ENCODE results near the gene ARHGDIB.
A peak's percentile ranks its signal among the peaks of the same experiment; 100 is the strongest.

The ARHGDIB gene

GRCh38 chr12:15004421-15004820, 43.0 kb upstream of the ARHGDIB start:
- Histone ChIP-seq H2AFZ (ENCODE audit: low read depth, low read length) (no peak overlapping the region), H2BK5ac (ENCODE audit: low read depth, low read length, poor library complexity, severe bottlenecking) (no peak overlapping the region), H3K4ac (ENCODE audit: low read depth in 1 of 2, low read length in 2 of 2) (no peak overlapping the region), H3K9ac (ENCODE audit: low read length) (no peak overlapping the region), H2AK5ac (ENCODE audit: low read length, severe bottlenecking) (no peak overlapping the region), H3K27me3 (ENCODE audit: control insufficient read depth in 1 of 2, insufficient read depth in 1 of 2, low read length in 2 of 2) (peaks cover 0 to 10% of the 10 kb centered on the region in 2 experiments), H3K4me1 (ENCODE audit: control insufficient read depth, insufficient read depth, low read depth, low read length) (peaks cover 4% of the 10 kb centered on the region), H3K23ac (ENCODE audit: low read length in 2 of 2) (no peak overlapping the region), H3K14ac (ENCODE audit: low read length in 2 of 2) (no peak overlapping the region), H3K18ac (ENCODE audit: low read depth in 1 of 2, low read length in 2 of 2) (no peak overlapping the region), H2BK15ac (ENCODE audit: low read depth, poor library complexity, severe bottlenecking) (no peak overlapping the region), H3K79me1 (replicated peaks; ENCODE audit: low read length, poor library complexity, severe bottlenecking) (no peaks in the 10 kb centered on the region), H3K36me3 (ENCODE audit: control insufficient read depth in 1 of 2, insufficient read depth in 2 of 2, low read depth in 1 of 2, low read length in 2 of 2) (no peaks in the 10 kb centered on the region), H4K91ac (ENCODE audit: low read length) (no peak overlapping the region), H3K4me2 (ENCODE audit: low read length, poor library complexity, severe bottlenecking) (no peak overlapping the region), H2BK120ac (ENCODE audit: low read depth, low read length) (no peak overlapping the region), H2BK12ac (ENCODE audit: low read length in 2 of 2) (peak overlapping the region in 1 of 2 experiments; percentile 42), H3K9me3 (ENCODE audit: control insufficient read depth, low read length) (no peaks in the 10 kb centered on the region), H4K8ac (ENCODE audit: low read length) (no peak overlapping the region), H3K27ac (ENCODE audit: low read length, poor library complexity, severe bottlenecking) (no peak overlapping the region), H3K4me3 (ENCODE audit: insufficient read depth in 1 of 2, low read depth in 1 of 2, low read length in 2 of 2) (no peak overlapping the region)
- no peak for DNase-seq
- WGBS: 34% methylated on average over 2 of the region's 2 CpGs

- no peak overlapping the region for H2AFZ ChIP-seq (ENCODE audit: low read depth, low read length)
- no peak overlapping the region for H2AK5ac ChIP-seq (ENCODE audit: low read length, severe bottlenecking)
- H3K27me3 ChIP-seq (ENCODE audit: control insufficient read depth in 1 of 2, insufficient read depth in 1 of 2, low read length in 2 of 2): peaks cover 0 to 3% of the 10 kb centered on the region in 2 experiments
- H2BK5ac ChIP-seq (ENCODE audit: low read depth, low read length, poor library complexity, severe bottlenecking): no peak overlapping the region
- no peaks in the 10 kb centered on the region for H3K9me3 ChIP-seq (ENCODE audit: control insufficient read depth, low read length)
- peak overlapping the region in 1 of 2 experiments; percentile 14 for H3K23ac ChIP-seq (ENCODE audit: low read length in 2 of 2)
- H3K18ac ChIP-seq (ENCODE audit: low read depth in 1 of 2, low read length in 2 of 2): peak overlapping the region; percentile 77 to 80
- peak overlapping the region; percentile 95 for H4K8ac ChIP-seq (ENCODE audit: low read length)
- H3K9ac ChIP-seq (ENCODE audit: low read length): peak overlapping the region; percentile 35
- H3K4me2 ChIP-seq (ENCODE audit: low read length, poor library complexity, severe bottlenecking): no peak overlapping the region
- peak overlapping the region in 1 of 2 experiments; percentile 6 for H3K4ac ChIP-seq (ENCODE audit: low read depth in 1 of 2, low read length in 2 of 2)
- peak overlapping the region; percentile 40 for H3K27ac ChIP-seq (ENCODE audit: low read length, poor library complexity, severe bottlenecking)
- H2BK12ac ChIP-seq (ENCODE audit: low read length in 2 of 2): peak overlapping the region; percentile 32 to 90
- 16% methylated on average over 5 of the region's 6 CpGs for WGBS
- DNase-seq: peak; percentile 75
- H3K4me3 ChIP-seq (ENCODE audit: insufficient read depth in 1 of 2, low read depth in 1 of 2, low read length in 2 of 2): peak overlapping the region in 1 of 2 experiments; percentile 39
- H3K79me1 ChIP-seq (replicated peaks; ENCODE audit: low read length, poor library complexity, severe bottlenecking): no peaks in the 10 kb centered on the region
- H3K36me3 ChIP-seq (ENCODE audit: control insufficient read depth in 1 of 2, insufficient read depth in 2 of 2, low read depth in 1 of 2, low read length in 2 of 2): no peaks in the 10 kb centered on the region
- peaks cover 4% of the 10 kb centered on the region for H3K4me1 ChIP-seq (ENCODE audit: control insufficient read depth, insufficient read depth, low read depth, low read length)
- H3K14ac ChIP-seq (ENCODE audit: low read length in 2 of 2): no peak overlapping the region
- H2BK15ac ChIP-seq (ENCODE audit: low read depth, poor library complexity, severe bottlenecking): peak overlapping the region; percentile 79
- H4K91ac ChIP-seq (ENCODE audit: low read length): peak overlapping the region; percentile 66
- no peak overlapping the region for H2BK120ac ChIP-seq (ENCODE audit: low read depth, low read length)
Measured at GRCh38 chr12:15001733-15002382, 40.5 kb upstream of the ARHGDIB start.

- 100% methylated on average over 2 of the region's 2 CpGs for WGBS
- Histone ChIP-seq H3K23ac (ENCODE audit: low read length in 2 of 2) (no peak overlapping the region), H4K8ac (ENCODE audit: low read length) (no peak overlapping the region), H2BK5ac (ENCODE audit: low read depth, low read length, poor library complexity, severe bottlenecking) (no peak overlapping the region), H3K36me3 (ENCODE audit: control insufficient read depth in 1 of 2, insufficient read depth in 2 of 2, low read depth in 1 of 2, low read length in 2 of 2) (no peaks in the 10 kb centered on the region), H2AFZ (ENCODE audit: low read depth, low read length) (no peak overlapping the region), H3K18ac (ENCODE audit: low read depth in 1 of 2, low read length in 2 of 2) (no peak overlapping the region), H2BK12ac (ENCODE audit: low read length in 2 of 2) (no peak overlapping the region), H3K27me3 (ENCODE audit: control insufficient read depth in 1 of 2, insufficient read depth in 1 of 2, low read length in 2 of 2) (peaks cover 0 to 3% of the 10 kb centered on the region in 2 experiments), H3K79me1 (replicated peaks; ENCODE audit: low read length, poor library complexity, severe bottlenecking) (no peaks in the 10 kb centered on the region), H3K9me3 (ENCODE audit: control insufficient read depth, low read length) (no peaks in the 10 kb centered on the region), H3K4me1 (ENCODE audit: control insufficient read depth, insufficient read depth, low read depth, low read length) (peaks cover 4% of the 10 kb centered on the region), H3K4me2 (ENCODE audit: low read length, poor library complexity, severe bottlenecking) (no peak overlapping the region), H3K4ac (ENCODE audit: low read depth in 1 of 2, low read length in 2 of 2) (no peak overlapping the region), H2AK5ac (ENCODE audit: low read length, severe bottlenecking) (no peak overlapping the region), H2BK15ac (ENCODE audit: low read depth, poor library complexity, severe bottlenecking) (no peak overlapping the region), H2BK120ac (ENCODE audit: low read depth, low read length) (no peak overlapping the region), H3K4me3 (ENCODE audit: insufficient read depth in 1 of 2, low read depth in 1 of 2, low read length in 2 of 2) (no peak overlapping the region), H3K27ac (ENCODE audit: low read length, poor library complexity, severe bottlenecking) (no peak overlapping the region), H3K14ac (ENCODE audit: low read length in 2 of 2) (no peak overlapping the region), H4K91ac (ENCODE audit: low read length) (no peak overlapping the region), H3K9ac (ENCODE audit: low read length) (no peak overlapping the region)
- no peak for DNase-seq
Measured at GRCh38 chr12:15000575-15000974, 39.2 kb upstream of the ARHGDIB start.

GRCh38 chr12:14999695-15000365, 38.4 kb upstream of the ARHGDIB start:
- Histone ChIP-seq H2AFZ (ENCODE audit: low read depth, low read length) (no peak overlapping the region), H3K4me1 (ENCODE audit: control insufficient read depth, insufficient read depth, low read depth, low read length) (peaks cover 4% of the 10 kb centered on the region), H3K23ac (ENCODE audit: low read length in 2 of 2) (no peak overlapping the region), H2AK5ac (ENCODE audit: low read length, severe bottlenecking) (no peak overlapping the region), H4K8ac (ENCODE audit: low read length) (no peak overlapping the region), H2BK15ac (ENCODE audit: low read depth, poor library complexity, severe bottlenecking) (no peak overlapping the region), H4K91ac (ENCODE audit: low read length) (no peak overlapping the region), H3K27me3 (ENCODE audit: control insufficient read depth in 1 of 2, insufficient read depth in 1 of 2, low read length in 2 of 2) (peaks cover 0 to 3% of the 10 kb centered on the region in 2 experiments), H2BK5ac (ENCODE audit: low read depth, low read length, poor library complexity, severe bottlenecking) (no peak overlapping the region), H3K9ac (ENCODE audit: low read length) (no peak overlapping the region), H3K9me3 (ENCODE audit: control insufficient read depth, low read length) (no peaks in the 10 kb centered on the region), H2BK12ac (ENCODE audit: low read length in 2 of 2) (no peak overlapping the region), H2BK120ac (ENCODE audit: low read depth, low read length) (no peak overlapping the region), H3K4ac (ENCODE audit: low read depth in 1 of 2, low read length in 2 of 2) (peak overlapping the region in 1 of 2 experiments; percentile 10), H3K4me2 (ENCODE audit: low read length, poor library complexity, severe bottlenecking) (no peak overlapping the region), H3K18ac (ENCODE audit: low read depth in 1 of 2, low read length in 2 of 2) (peak overlapping the region in 1 of 2 experiments; percentile 64), H3K36me3 (ENCODE audit: control insufficient read depth in 1 of 2, insufficient read depth in 2 of 2, low read depth in 1 of 2, low read length in 2 of 2) (no peaks in the 10 kb centered on the region), H3K27ac (ENCODE audit: low read length, poor library complexity, severe bottlenecking) (no peak overlapping the region), H3K4me3 (ENCODE audit: insufficient read depth in 1 of 2, low read depth in 1 of 2, low read length in 2 of 2) (no peak overlapping the region), H3K79me1 (replicated peaks; ENCODE audit: low read length, poor library complexity, severe bottlenecking) (no peaks in the 10 kb centered on the region), H3K14ac (ENCODE audit: low read length in 2 of 2) (no peak overlapping the region)
- peak; percentile 29 for DNase-seq
- 78% methylated on average over 2 of the region's 2 CpGs for WGBS
